HFF-Myc (cell line): ENCODE data around the gene IRS1.

ENCODE experiments used
- DNase-seq: peaks from one replicate; pipeline ENCODE4 v3.0.0-alpha.2; 2011; ENCODE audit warnings: low read depth; ENCODE audit errors: extremely low read depth
- H3K4me3 ChIP-seq: replicated peaks from 2 replicates; pipeline ENCODE4 v1.5.1; 2011; ENCODE audit warnings: low read depth, mild to moderate bottlenecking, control low read depth, low read length
- TF ChIP-seq, protein P1 (sequence below): IDR thresholded peaks from 2 replicates; pipeline ENCODE4 v1.5.1; 2012; ENCODE audit warnings: mild to moderate bottlenecking, low read depth, low read length, control low read depth; ENCODE audit errors: missing control alignments

IRS1 gene

DNA sequence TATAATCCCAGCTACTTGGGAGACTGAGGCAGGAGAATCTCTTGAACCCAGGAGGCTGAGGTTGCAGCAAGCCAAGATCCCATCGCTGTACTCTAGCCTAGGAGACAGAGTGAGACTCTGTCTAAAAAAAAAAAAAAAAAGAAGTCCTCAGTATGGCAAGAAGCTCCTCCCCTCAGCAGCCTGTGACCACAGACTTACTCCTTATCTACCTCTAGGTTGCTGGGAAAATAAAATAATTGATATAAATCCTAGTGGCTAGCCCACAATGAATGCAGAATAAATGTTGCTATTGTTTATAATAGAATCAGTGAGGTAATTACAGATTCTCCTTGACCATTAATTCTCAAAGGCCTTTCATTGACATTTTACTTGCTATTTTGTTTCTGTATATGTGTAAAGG, 70.6 kb downstream of the IRS1 start:
- TF ChIP-seq, protein P1, sequence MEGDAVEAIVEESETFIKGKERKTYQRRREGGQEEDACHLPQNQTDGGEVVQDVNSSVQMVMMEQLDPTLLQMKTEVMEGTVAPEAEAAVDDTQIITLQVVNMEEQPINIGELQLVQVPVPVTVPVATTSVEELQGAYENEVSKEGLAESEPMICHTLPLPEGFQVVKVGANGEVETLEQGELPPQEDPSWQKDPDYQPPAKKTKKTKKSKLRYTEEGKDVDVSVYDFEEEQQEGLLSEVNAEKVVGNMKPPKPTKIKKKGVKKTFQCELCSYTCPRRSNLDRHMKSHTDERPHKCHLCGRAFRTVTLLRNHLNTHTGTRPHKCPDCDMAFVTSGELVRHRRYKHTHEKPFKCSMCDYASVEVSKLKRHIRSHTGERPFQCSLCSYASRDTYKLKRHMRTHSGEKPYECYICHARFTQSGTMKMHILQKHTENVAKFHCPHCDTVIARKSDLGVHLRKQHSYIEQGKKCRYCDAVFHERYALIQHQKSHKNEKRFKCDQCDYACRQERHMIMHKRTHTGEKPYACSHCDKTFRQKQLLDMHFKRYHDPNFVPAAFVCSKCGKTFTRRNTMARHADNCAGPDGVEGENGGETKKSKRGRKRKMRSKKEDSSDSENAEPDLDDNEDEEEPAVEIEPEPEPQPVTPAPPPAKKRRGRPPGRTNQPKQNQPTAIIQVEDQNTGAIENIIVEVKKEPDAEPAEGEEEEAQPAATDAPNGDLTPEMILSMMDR = no peak

DNA sequence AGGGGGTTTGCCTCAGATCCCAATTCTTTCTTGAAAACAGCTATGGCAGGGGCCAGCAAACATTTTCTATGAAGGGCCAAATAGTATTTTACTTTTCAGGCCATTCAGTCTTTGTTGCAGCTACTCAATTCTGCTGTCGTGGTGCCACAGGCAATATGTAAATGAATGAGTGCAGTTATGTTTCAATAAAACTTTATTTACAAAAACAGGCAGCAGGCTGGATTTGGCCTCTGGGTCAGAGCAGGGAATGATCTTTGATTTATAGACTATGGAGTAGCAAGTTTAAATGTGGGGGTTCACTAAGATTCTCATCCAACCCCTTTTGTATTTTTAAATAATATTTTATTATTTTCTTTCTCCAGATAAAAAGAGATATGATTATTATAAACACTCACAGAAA, 72.4 kb downstream of the IRS1 start:
- TF ChIP-seq, protein P1 = no peak
- DNase-seq = no peak
- H3K4me3 ChIP-seq = no peak overlapping the region

More for the DNA sequence above, 70.6 kb downstream of the IRS1 start:
- no peak overlapping the region for H3K4me3 ChIP-seq
- DNase-seq = no peak

DNA sequence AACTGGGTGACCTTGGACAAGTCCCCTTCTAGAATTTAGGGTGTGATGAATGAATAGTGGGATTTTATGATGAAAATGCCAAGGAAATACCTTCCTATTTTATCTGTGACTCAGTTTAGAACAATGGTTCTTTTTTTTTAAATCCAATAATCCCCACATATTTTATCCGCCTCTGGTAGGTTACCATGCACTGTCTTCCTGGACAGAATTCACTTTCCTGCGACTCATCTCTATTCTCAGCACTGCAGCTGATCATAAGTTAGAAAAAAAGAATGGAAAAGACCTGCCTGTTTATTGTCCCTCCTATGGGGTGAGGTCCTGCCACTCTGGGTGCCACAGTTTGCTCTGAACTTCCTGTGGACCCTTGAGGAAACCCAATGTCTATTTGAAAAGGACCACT, 73.1 kb downstream of the IRS1 start:
- DNase-seq = no peak
- TF ChIP-seq, protein P1 = no peak
- no peak overlapping the region for H3K4me3 ChIP-seq

DNA sequence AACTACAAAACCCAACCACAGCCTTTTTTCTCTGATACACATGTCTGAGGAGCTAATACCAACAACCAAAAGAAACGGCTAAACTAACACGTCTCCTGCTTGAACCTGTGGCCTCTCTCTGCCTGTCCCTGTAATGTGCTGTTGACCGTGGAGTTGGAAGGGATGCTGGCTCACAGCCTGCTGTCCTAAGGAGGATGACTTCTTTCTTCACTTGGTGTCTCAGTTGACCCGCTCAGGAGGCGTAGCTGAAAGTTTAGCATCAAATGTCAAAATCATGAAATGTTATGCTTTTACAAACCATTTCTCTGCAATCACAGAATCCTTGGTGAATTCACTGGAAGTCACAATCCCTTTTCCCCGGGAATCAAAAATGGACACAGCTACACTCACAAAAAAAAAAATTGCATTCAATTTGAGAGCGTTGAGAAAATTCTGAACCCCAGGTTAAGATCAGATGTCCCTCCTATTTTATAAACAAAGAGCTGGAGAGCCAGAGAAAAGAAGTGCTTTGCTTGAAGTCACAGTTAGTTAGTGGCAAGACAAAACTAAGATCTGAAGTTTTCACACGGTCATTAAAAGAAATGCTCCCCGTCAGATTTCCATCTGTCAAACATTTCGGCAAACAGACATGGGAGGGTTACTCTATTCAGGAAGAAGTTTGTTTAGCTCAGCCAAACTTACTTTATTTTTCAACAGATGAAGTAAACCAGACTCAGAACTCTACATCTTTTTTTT, 74.3 kb downstream of the IRS1 start:
- TF ChIP-seq, protein P1 = no peak
- no peak overlapping the region for H3K4me3 ChIP-seq

DNA sequence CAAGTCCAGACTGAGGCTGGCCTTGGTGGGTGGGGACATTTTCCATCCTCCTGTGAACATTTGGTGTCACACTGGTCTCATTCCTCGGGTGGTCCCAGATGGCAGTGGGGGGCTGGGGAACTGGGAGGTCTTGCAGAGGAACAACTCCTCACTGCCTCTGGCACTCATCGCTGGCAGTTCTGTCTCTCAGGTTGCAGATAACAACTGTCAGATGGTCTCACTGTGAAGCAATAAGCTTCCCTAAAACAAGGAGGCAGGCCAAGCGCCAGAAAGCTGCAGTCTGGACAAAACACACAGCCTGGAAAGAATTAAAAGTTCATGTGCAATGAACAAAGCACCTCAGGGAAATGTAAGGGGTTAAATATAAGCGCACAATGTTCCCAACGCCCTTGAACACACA, 78.1 kb downstream of the IRS1 start:
- TF ChIP-seq, protein P1 = no peak
- no peak for DNase-seq
- no peak overlapping the region for H3K4me3 ChIP-seq

More for the DNA sequence above, 74.3 kb downstream of the IRS1 start:
- DNase-seq = no peak

DNA sequence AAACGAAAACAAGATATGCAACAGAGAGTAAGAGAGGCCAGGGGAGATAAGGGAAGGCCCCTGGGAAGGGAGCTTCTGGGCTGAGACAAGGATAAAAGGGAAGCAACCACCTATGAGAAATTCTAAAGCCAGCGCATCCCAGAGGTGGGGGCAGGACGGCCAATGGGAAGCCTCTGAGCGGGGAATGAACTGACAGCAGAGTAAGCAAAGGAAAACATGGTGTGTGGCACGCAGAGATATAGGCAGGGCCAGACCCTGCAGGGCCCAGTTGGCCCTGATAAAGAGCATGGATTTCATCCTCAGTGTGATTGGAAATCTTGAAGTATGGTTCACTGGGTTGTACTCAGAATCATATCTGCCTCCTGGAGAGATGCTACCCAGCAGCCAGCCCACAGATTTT, 78.7 kb downstream of the IRS1 start:
- DNase-seq = no peak
- no peak overlapping the region for H3K4me3 ChIP-seq
- TF ChIP-seq, protein P1 = no peak

DNA sequence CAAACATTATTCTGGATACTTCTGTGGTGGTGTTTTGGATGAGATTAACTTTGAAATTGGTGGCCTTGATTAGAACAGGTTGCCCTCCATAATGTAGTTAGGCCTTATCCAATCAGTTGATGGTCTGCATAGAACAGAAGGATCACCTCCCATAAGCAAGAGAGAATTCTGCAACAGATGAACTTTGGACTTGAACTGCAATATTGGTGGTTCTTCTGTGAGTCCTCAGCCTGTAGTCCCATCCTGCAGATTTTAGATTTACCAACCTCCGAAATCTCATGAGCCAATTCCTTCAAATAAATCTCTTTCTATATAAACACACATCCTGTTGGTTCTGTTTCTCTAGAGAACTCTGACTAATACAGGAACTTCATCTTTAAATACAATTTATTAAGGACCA, 81.9 kb downstream of the IRS1 start:
- no peak for DNase-seq
- H3K4me3 ChIP-seq = no peak overlapping the region
- TF ChIP-seq, protein P1 = no peak
